Measurements from ENCODE around the gene URGCP. TPM values are rescaled to one million over a fixed set of nuclear protein-coding genes. Genes with fewer than 3 reads are reported as not detected.

Gene URGCP
- polyA plus RNA-seq, 1 of the 3 experiments (the other 2 are of a cell fraction): 22.9 TPM

- no peak for TF ChIP-seq USF1 (IDR thresholded peaks at IDR 0.05; ENCODE audit: borderline replicate concordance, low read depth)
- TF ChIP-seq PBX3 (IDR thresholded peaks at IDR 0.05): no peak
- TF ChIP-seq ZBTB33 (IDR thresholded peaks at IDR 0.05; ENCODE audit: borderline replicate concordance, low read depth): no peak
These were observed 42.3 kb downstream of the URGCP start (continued) for GRCh38 chr7:43864126-43864525.

GRCh38 chr7:43856996-43857395, 49.4 kb downstream of the URGCP start:
- Histone ChIP-seq H2AFZ (ENCODE audit: low read depth) (no peak overlapping the region), H4K20me1 (ENCODE audit: insufficient read depth) (no peaks in the 10 kb centered on the region), H3K79me2 (ENCODE audit: insufficient read depth) (no peaks in the 10 kb centered on the region), H3K36me3 (replicated peaks in 1 of 2; ENCODE audit: control insufficient read depth in 1 of 2, insufficient read depth in 2 of 2, low read length in 1 of 2) (no peaks in the 10 kb centered on the region), H3K4me2 (no peak overlapping the region), H3K9me3 (no peaks in the 10 kb centered on the region), H3K9ac (no peak overlapping the region), H3K4me3 (ENCODE audit: low read depth in 2 of 2, low read length in 1 of 2) (no peak overlapping the region), H3K27ac (ENCODE audit: low read depth in 2 of 2, low read length in 1 of 2) (no peak overlapping the region), H3K27me3 (ENCODE audit: insufficient read depth) (peaks cover 13% of the 10 kb centered on the region; the same call in 1 of the 2 replicates), H3F3A (replicated peaks; ENCODE audit: insufficient read depth) (peaks cover under 1% of the 10 kb centered on the region), H3K4me1 (ENCODE audit: control insufficient read depth in 1 of 2, insufficient read depth in 2 of 2, low read depth in 1 of 2, low read length in 1 of 2) (no peaks in the 10 kb centered on the region; a peak in 1 of 4 replicates), H3K9me2 (no peaks in the 10 kb centered on the region)
- ChIA-PET CTCF (interaction anchor here (6.3 kb wide), 1 partner anchor 18 kb away, joined by 57 read pairs; no protein-coding TSS in a partner anchor), POLR2A (no interaction called here)
- TF ChIP-seq JUND (IDR thresholded peaks at IDR 0.05) (peak; percentile 39; the same call in 1 of the 2 replicates), CTCF (IDR thresholded peaks at IDR 0.05) (no peak), RFX5 (IDR thresholded peaks at IDR 0.05; ENCODE audit: low read length) (no peak), POLR2AphosphoS5 (IDR thresholded peaks at IDR 0.05; ENCODE audit: low read depth, low read length) (no peak), RXRA (IDR thresholded peaks at IDR 0.05; ENCODE audit: borderline replicate concordance, low read depth) (peak; percentile 53; the same call in 1 of the 2 replicates), FOSL2 (IDR thresholded peaks at IDR 0.05; ENCODE audit: borderline replicate concordance, low read depth) (peak; percentile 28; the same call in 1 of the 2 replicates), RCOR1 (IDR thresholded peaks at IDR 0.05; ENCODE audit: low read length) (no peak), NFIC (IDR thresholded peaks at IDR 0.05; ENCODE audit: borderline replicate concordance) (peak; percentile 24), PBX3 (IDR thresholded peaks at IDR 0.05) (peak; percentile 48), TCF12 (IDR thresholded peaks at IDR 0.05) (peak; percentile 81)
- WGBS (ENCODE audit: low lambda C conversion rate): 60% methylated on average over 1 of the region's 1 CpG
- DNase-seq: no peak

All from SK-N-SH (cell line).